Type B pancreatic cell (in vitro differentiated cells): ENCODE results near the gene KLF18. TPM values are rescaled to one million over a fixed set of nuclear protein-coding genes. Genes with fewer than 3 reads are reported as not detected.

Source experiments
- DNase-seq: peaks from one replicate; pipeline ENCODE4 v3.0.0; 2021; ENCODE audit warnings: mixed read lengths; ENCODE audit not compliant: unreplicated experiment; ENCODE audit errors: extremely low spot score
- H3K27ac Mint-ChIP-seq: 2 replicates; pipeline ENCODE4 v1.8.0; 2021; ENCODE audit warnings: mild to moderate bottlenecking, mixed read lengths
- H3K27me3 Mint-ChIP-seq: 2 replicates; pipeline ENCODE4 v1.8.0; 2021; ENCODE audit warnings: mixed read lengths
- H3K36me3 Mint-ChIP-seq: 2 replicates; pipeline ENCODE4 v1.8.0; 2021; ENCODE audit warnings: mixed read lengths
- H3K4me1 Mint-ChIP-seq: one replicate; pipeline ENCODE4 v1.8.0; 2021; ENCODE audit warnings: mixed read lengths; ENCODE audit not compliant: unreplicated experiment
- H3K4me3 Mint-ChIP-seq: 2 replicates; pipeline ENCODE4 v1.8.0; 2021; ENCODE audit warnings: mild to moderate bottlenecking, mixed read lengths
- H3K9me3 Mint-ChIP-seq: 2 replicates; pipeline ENCODE4 v1.8.0; 2021; ENCODE audit warnings: mixed read lengths
- total RNA-seq: library from RNA; stranded (reverse); gene quantifications from 2 replicates; pipeline ENCODE4 v1.2.1, GENCODE V29; 2021; ENCODE audit warnings: low replicate concordance
- TF ChIP-seq, protein P1 (sequence below): fragments of 200-600 bp; sonication (generic); conservative IDR thresholded peaks from 2 replicates; pipeline ENCODE4 v1.5.0; 2021; ENCODE audit warnings: antibody characterized with exemption, mild to moderate bottlenecking

The KLF18 gene
- total RNA-seq, 1 donor from 2014 or later: not detected

DNA sequence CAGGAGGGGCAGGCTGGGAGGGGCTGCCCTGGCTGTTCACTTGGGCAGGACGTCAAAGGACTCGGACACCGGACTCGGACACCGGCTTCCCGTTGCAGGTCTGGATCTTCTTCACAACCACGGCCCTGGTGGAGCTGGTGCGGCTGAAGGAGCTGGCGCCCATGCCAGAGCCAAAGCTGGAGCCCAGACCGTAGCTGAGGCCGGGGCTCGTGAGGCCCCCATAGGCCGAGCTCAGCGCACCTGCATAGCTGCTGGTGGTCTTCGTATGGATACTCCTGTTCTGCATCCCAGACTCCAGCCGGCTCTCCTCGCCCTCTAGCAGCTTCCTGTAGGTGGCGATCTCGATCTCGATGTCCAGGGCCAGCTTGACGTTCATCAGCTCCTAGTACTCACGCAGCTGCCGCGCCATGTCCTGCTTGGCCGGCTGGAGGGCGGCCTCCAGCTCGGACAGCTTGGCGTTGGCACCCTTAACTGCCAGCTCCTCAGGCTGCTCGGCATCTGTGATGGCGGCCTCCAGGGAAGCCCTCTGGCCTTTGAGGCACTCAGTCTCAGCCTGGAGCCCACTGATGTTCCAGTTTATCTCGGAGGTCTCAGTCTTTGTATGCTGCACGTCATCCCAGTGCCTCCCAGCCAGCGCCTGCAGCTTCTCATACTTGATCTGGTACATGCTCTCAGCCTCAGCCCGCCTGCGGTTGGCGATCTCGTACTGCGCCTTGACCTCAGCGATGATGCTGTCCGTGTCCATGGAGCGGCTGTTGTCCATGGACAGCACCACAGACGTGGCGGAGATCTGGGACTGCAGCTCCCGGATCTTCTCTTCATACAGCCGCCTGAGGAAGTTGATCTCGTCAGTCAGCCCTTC lies 37.9 kb downstream of the KLF18 start:
- Mint-ChIP-seq H3K4me1 (no peaks in the 10 kb centered on the region), H3K27me3 (peaks cover 34% of the 10 kb centered on the region), H3K36me3 (no peaks in the 10 kb centered on the region), H3K27ac (no peak overlapping the region), H3K4me3 (no peak overlapping the region), H3K9me3 (no peaks in the 10 kb centered on the region)
- TF ChIP-seq, protein P1, sequence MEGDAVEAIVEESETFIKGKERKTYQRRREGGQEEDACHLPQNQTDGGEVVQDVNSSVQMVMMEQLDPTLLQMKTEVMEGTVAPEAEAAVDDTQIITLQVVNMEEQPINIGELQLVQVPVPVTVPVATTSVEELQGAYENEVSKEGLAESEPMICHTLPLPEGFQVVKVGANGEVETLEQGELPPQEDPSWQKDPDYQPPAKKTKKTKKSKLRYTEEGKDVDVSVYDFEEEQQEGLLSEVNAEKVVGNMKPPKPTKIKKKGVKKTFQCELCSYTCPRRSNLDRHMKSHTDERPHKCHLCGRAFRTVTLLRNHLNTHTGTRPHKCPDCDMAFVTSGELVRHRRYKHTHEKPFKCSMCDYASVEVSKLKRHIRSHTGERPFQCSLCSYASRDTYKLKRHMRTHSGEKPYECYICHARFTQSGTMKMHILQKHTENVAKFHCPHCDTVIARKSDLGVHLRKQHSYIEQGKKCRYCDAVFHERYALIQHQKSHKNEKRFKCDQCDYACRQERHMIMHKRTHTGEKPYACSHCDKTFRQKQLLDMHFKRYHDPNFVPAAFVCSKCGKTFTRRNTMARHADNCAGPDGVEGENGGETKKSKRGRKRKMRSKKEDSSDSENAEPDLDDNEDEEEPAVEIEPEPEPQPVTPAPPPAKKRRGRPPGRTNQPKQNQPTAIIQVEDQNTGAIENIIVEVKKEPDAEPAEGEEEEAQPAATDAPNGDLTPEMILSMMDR: peak; percentile 55
- no peak for DNase-seq

DNA sequence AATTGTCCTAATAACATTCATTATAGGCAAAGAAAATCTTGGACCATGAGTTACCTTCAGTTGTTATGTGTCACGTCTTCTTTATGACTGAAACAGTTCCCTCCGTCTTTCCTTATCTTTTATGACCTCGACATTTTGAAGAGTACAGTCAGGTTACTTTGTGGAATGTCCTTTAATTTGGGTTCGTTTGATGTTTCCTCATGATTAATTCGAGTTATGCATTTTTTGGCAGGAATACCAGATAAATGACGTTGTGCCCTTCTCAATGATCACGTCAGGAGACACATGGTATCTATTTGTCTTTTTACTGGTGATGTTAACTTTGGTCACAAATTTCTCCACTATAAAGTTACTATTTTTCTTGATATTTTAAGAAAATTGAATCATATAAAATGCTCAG lies 40.1 kb downstream of the KLF18 start:
- H3K4me1 Mint-ChIP-seq: no peaks in the 10 kb centered on the region

DNA sequence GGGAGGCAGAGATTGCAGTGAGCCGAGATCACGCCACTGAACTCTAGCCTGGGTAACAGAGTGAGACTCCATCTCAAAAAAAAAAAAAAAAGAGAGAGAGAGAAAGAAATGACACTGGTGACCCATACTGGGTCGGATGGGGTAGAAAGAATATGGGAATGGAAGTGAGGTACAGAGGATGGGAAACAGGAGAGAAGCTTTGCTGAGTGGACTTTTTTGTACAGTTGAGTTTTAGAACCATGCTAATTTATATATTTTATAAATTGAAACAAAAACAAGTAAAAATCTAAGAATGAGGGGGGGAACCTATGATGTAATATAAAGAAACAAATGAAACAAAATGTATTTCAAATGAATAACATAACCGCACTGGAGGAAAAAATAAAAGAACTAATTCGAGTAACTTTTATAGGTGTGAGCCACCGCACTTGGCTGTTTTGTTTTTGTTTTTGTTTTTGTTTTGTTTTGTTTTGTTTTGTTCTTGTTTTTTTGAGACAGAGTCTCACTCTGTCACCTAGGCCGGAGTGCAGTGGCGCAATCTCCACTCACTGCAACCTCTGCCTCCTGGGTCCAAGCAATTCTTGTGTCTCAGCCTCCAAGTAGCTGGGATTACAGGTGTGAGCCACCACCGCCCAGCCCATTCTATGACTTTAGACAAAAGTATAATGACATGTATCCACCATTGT lies 41.1 kb downstream of the KLF18 start:
- H3K36me3 Mint-ChIP-seq: no peaks in the 10 kb centered on the region
- peaks cover 12% of the 10 kb centered on the region for H3K27me3 Mint-ChIP-seq
- H3K4me3 Mint-ChIP-seq: no peak overlapping the region
- H3K4me1 Mint-ChIP-seq: no peaks in the 10 kb centered on the region
- H3K9me3 Mint-ChIP-seq: no peaks in the 10 kb centered on the region
- H3K27ac Mint-ChIP-seq: no peak overlapping the region
- no peak for DNase-seq
- TF ChIP-seq, protein P1: no peak

More for the DNA sequence above, 40.1 kb downstream of the KLF18 start:
- no peak overlapping the region for H3K4me3 Mint-ChIP-seq
- H3K36me3 Mint-ChIP-seq: no peaks in the 10 kb centered on the region
- H3K27ac Mint-ChIP-seq: no peak overlapping the region
- TF ChIP-seq, protein P1: no peak
- no peaks in the 10 kb centered on the region for H3K9me3 Mint-ChIP-seq
- DNase-seq: no peak
- peaks cover 20% of the 10 kb centered on the region for H3K27me3 Mint-ChIP-seq

DNA sequence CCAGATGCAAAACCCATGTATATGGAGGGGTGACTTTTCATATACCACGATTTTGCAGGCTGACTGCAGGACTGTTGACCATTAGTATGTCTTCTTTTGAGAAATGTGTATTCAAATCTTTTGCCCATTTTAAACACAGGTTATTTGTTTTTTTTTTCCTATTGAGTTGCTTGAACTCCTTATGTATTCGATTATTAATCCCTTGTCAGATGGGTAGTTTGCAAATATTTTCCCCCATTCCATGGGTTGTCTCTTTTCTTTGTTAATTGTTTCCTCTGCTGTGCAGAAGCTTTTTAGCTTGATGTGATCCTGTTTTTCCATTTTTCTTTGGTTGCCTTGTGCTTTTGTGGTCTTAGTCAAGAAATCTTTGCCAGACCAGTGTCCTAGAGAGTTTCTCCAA lies 47.4 kb downstream of the KLF18 start:
- Mint-ChIP-seq H3K9me3 (no peaks in the 10 kb centered on the region), H3K36me3 (no peaks in the 10 kb centered on the region), H3K4me3 (no peak overlapping the region), H3K27me3 (peaks cover 20% of the 10 kb centered on the region), H3K27ac (no peak overlapping the region), H3K4me1 (peaks cover 14% of the 10 kb centered on the region)
- TF ChIP-seq, protein P1: no peak
- no peak for DNase-seq

DNA sequence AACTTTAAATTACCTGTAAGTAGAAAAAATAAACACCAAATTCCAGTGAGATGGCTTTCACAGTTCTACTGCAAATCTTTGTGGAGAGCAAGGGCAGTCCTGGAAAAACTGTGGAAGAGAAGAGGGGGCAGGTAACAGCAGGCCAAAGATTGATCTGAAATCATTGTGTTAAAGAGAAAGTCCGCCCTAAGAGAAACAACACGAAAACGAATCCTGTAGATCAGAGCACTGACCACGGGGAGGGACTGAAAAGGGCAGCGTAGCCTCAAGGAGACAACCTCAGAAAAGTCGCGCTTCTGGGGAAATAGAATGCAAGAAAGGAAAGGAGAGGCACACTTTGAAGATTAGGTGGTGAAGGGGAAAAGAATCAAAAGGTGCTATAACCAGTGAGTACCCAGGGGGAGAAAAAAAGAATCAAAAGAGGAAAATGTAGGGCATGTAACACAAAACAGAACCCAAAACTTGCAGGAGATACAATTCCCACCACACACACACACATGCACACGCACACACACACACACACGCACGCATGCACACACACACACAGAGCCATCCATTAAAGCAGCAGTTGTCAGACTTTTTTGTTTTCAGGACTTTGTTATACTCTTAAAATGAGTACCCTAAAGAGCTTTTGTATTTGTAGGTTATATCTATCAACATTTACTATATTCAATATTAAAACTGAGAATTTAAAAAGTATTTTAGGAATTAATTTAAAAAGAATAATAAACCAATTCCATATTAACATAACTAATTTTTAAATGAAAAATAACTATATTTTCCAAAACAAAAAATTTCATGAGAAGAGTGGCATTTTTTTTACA lies 50.8 kb downstream of the KLF18 start:
- Mint-ChIP-seq H3K9me3 (no peaks in the 10 kb centered on the region), H3K27me3 (peaks cover 20% of the 10 kb centered on the region), H3K27ac (no peak overlapping the region), H3K36me3 (no peaks in the 10 kb centered on the region), H3K4me3 (no peak overlapping the region), H3K4me1 (peaks cover 21% of the 10 kb centered on the region)
- no peak for DNase-seq
- TF ChIP-seq, protein P1: no peak
